ENCODE measurements around the gene ATG7.

ATG7 gene

GRCh38 chr3:11583235-11583634, 311.0 kb downstream of the ATG7 start:
- DNase-seq (ENCODE audit: low spot score) = no peak
- in situ Hi-C loops (cut with MboI; ENCODE audit: low sequenced_read_pairs, unreplicated experiment) = no loop called here
- no peak for TF ChIP-seq CTCF (IDR thresholded peaks at IDR 0.05; ENCODE audit: borderline replicate concordance, control extremely low read depth, extremely low read depth, insufficient read depth, missing control alignments)

- TF ChIP-seq CTCF (IDR thresholded peaks at IDR 0.05; ENCODE audit: borderline replicate concordance, control extremely low read depth, extremely low read depth, insufficient read depth, missing control alignments) = no peak
- in situ Hi-C loops (cut with MboI; ENCODE audit: low sequenced_read_pairs, unreplicated experiment) = no loop called here
- no peak for DNase-seq (ENCODE audit: low spot score)
Observed at GRCh38 chr3:11583638-11584046, 311.4 kb downstream of the ATG7 start.

- DNase-seq (ENCODE audit: low spot score) = no peak
- TF ChIP-seq CTCF (IDR thresholded peaks at IDR 0.05; ENCODE audit: borderline replicate concordance, control extremely low read depth, extremely low read depth, insufficient read depth, missing control alignments) = no peak
- in situ Hi-C loops (cut with MboI; ENCODE audit: low sequenced_read_pairs, unreplicated experiment) = no loop called here
Observed at GRCh38 chr3:11584570-11584969, 312.4 kb downstream of the ATG7 start.

- no peak for DNase-seq (ENCODE audit: low spot score)
- TF ChIP-seq CTCF (IDR thresholded peaks at IDR 0.05; ENCODE audit: borderline replicate concordance, control extremely low read depth, extremely low read depth, insufficient read depth, missing control alignments) = no peak
- in situ Hi-C loops (cut with MboI; ENCODE audit: low sequenced_read_pairs, unreplicated experiment) = no loop called here
Observed at GRCh38 chr3:11587766-11588165, 315.6 kb downstream of the ATG7 start.

GRCh38 chr3:11588338-11588737, 316.1 kb downstream of the ATG7 start:
- DNase-seq (ENCODE audit: low spot score) = no peak
- in situ Hi-C loops (cut with MboI; ENCODE audit: low sequenced_read_pairs, unreplicated experiment) = no loop called here
- TF ChIP-seq CTCF (IDR thresholded peaks at IDR 0.05; ENCODE audit: borderline replicate concordance, control extremely low read depth, extremely low read depth, insufficient read depth, missing control alignments) = no peak

- no peak for TF ChIP-seq CTCF (IDR thresholded peaks at IDR 0.05; ENCODE audit: borderline replicate concordance, control extremely low read depth, extremely low read depth, insufficient read depth, missing control alignments)
- in situ Hi-C loops (cut with MboI; ENCODE audit: low sequenced_read_pairs, unreplicated experiment) = no loop called here
- no peak for DNase-seq (ENCODE audit: low spot score)
Observed at GRCh38 chr3:11588755-11589154, 316.6 kb downstream of the ATG7 start.

GRCh38 chr3:11589706-11590105, 317.5 kb downstream of the ATG7 start:
- no peak for DNase-seq (ENCODE audit: low spot score)
- no peak for TF ChIP-seq CTCF (IDR thresholded peaks at IDR 0.05; ENCODE audit: borderline replicate concordance, control extremely low read depth, extremely low read depth, insufficient read depth, missing control alignments)
- in situ Hi-C loops (cut with MboI; ENCODE audit: low sequenced_read_pairs, unreplicated experiment) = no loop called here

Measured in GM13976 (cell line).